ENCODE measurements around the gene NFYA. TPM values are rescaled to one million over a fixed set of nuclear protein-coding genes. Genes with fewer than 3 reads are reported as not detected.
A peak's percentile ranks its signal among the peaks of the same experiment; 100 is the strongest.

The NFYA gene
- total RNA-seq, 1 donor from 2014 or later: 12.6 TPM

DNA sequence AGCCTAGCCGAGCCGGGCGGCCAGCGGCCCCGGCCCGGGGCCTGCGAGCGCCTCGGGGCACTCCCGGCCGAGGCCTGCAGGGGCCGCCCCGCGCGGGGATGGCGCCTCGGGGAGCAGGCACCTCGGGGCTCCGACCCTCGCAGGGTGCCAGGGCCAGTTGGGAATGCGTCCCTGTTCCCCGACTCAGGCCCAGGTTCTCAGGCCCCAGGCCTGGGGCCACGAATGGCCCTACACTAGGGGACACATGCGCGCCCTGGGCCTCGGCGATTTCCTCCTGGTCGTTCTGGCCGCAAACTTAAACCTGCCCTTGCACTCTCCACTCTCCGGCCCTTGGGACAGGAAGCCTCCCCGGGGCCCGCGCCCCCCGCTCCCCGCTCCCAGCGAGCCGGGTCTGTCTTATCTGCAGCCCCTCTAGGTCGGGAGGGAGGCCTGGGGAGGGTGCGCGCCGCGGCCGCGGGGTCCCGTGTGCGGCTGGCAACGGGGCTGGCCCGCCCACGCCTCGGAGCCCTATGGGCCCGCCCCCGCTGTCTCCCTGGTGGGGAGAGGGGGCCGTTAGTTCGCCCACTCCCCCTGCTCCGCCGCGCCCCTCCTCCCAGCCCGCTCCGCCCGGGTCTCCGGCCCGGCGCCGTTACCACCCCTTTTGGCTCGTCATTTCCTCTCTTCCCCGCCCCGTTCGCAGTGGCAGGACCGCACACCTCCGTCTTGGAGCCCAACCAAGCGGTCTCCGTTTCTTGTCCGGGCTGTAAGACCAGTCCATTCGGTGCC is 611 bp downstream of the NFYA start:
- peak; percentile 62 to 91 for DNase-seq (ENCODE audit: low read depth in 2 of 2)

DNA sequence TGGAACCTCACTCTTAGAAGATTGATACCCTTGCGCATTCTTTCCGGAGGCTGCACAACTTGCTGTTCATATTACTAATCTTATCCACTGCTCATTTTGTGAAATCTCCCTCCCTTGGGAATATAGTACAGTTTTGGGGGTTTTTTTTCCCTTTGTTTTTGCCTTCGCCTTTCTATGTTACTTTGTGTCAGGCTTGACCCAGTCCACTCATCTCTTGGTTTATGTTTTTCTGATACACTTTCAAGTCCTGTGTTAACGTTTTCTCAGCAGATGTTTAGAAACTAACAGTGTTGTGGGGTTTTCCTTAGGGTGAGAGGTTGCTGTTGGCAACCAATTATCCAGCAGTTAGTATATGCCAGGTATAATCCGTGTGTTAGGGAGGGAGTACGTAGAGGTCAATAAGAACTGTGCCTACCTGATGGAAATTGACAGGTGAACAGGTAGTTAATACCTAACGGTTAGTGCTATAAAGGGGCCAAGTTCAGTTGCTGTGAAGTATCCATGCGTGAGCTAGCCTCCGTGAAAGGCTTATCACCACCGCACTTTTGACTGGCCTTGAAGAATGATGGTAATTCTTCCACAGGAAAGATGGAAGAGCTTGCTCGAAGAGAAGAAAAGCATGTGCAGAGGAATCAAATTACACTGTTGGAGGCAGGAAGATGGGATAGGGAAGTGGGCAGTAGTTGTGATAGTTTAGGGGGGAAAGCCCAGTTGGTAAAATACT is 1.4 kb downstream of the NFYA start:
- DNase-seq (ENCODE audit: low read depth in 2 of 2): peak in 1 of 2 donors; percentile 24

- DNase-seq (ENCODE audit: low read depth in 2 of 2): no peak
These were observed 2.1 kb downstream of the NFYA start for GRCh38 chr6:41074692-41075436.

DNA sequence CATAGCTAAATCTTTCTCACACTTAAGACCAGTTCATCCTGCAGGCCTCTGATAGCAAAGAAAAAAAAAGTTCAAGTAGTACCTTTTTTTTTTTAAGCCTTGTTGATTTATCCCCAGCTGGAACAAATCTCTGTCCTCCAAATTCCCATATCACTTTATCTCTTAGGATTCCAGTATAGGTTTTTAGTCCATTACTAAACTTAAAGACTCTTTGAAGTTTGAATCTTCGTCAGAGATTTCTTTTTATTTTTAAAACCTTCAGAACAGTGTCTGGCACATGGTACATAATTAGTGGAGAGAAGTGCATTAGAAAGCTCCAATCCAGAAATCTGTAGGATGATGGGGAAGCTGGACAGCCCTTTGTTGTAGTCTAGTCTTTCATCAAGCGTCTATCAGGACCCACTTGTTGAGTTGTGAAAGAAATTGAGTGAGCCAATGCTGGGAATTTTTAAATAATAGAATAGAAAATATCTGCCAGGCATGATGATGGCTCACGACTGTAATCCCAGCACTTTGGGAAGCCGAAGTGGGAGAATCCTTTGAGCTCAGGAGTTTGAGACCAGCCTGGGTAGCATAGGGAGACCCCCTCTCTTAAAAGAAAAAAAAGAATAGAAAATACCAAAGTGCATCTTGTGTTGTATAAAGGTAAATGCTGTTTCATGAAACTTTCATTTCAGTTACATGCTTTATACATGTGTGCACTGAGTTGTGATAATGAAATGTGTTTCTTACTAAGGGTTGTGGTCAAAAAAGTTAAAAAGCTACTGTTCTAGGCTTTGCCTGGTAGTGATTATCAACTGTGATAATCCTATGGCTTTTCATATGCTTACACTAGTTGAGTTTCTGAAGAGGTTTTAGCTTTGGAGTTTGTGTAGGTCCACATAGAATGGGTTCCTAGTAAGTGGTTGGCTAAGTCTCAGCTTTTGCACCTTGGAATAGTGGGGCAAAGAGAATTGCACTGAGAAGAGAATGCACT is 3.2 kb downstream of the NFYA start:
- DNase-seq (ENCODE audit: low read depth in 2 of 2): no peak

- no peak for DNase-seq (ENCODE audit: low read depth in 2 of 2)
These were observed 4.8 kb downstream of the NFYA start for GRCh38 chr6:41077536-41077935.

- no peak for DNase-seq (ENCODE audit: low read depth in 2 of 2)
These were observed 5.3 kb downstream of the NFYA start for GRCh38 chr6:41078101-41078500.

- DNase-seq (ENCODE audit: low read depth in 2 of 2): no peak
These were observed 6.3 kb downstream of the NFYA start for GRCh38 chr6:41079080-41079479.

DNA sequence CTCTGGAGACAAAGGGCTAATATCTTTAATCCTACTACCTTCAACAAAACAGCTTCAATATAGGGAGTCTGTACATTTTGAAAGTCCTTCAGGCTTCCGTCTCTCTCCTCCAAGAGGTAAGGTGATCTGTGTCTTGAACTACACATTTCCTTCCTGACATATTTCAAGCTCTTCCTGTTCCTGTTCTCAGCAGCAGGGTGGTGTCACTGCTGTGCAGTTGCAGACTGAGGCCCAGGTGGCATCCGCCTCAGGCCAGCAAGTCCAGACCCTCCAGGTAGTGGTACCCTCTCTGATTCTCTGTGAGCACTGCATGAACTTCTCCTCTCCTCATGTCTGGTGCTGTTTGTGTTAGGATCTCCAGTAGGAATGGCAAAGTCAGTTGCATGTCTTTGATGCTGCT is 7.8 kb downstream of the NFYA start:
- no peak for DNase-seq (ENCODE audit: low read depth in 2 of 2)

DNA sequence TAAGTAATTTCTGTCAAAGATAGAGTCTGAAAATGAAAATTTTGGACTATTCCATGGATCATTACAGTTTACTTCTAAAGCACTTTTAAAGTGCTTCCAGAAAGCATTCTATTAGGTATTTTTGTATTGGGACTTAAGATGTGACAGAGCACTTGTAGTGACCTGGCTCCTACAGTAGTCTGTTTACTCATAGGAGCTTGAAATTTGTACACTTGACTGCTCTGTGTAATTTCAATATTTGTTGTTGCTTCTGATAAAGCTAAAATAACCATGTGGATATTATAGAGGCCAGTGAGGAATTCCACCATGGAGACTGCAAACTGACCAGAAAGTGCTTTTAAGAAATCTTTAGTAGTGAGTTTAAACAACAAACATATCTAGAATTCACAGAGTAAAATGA is 10.3 kb downstream of the NFYA start:
- DNase-seq (ENCODE audit: low read depth in 2 of 2): no peak

DNA sequence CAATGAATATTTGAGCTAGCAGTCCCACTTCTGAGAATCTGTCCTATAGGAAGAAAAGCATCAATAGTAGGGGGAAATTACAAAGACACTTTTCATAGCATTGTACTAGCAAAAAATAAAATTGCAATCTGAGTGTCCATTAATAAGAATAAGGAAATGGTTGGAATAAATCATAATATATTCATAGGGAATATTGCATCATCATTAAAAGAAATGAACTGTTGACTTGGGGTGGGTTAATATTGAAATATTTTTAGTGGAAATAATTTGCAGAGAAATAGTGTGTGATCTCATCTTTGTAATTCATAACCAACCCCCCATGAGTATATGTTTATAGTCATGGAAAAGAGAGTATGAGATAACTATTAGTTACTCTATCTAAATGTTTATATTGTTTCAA is 12.4 kb downstream of the NFYA start:
- no peak for DNase-seq (ENCODE audit: low read depth in 2 of 2)

DNA sequence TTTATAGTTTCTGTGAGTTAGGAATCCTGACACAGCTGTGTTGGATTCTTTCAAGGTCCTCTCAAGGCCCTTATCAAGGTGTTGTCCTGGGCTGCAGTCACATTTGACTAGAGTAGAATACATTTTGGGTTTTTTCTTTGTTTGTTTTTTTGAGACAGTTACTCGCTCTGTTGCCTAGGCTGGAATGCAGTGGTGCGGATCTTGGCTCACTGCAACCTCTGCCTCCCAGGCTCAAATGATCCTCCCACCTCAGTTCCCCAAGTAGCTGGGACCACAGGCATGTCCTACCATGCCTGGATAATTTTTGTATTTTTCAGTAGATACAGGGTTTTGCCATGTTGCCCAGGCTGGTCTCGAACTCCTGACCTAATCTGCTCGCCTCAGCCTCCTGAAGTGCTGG is 15.7 kb downstream of the NFYA start:
- no peak for DNase-seq (ENCODE audit: low read depth in 2 of 2)

- DNase-seq (ENCODE audit: low read depth in 2 of 2): no peak
These were observed 18.3 kb downstream of the NFYA start for GRCh38 chr6:41090841-41091761.

DNA sequence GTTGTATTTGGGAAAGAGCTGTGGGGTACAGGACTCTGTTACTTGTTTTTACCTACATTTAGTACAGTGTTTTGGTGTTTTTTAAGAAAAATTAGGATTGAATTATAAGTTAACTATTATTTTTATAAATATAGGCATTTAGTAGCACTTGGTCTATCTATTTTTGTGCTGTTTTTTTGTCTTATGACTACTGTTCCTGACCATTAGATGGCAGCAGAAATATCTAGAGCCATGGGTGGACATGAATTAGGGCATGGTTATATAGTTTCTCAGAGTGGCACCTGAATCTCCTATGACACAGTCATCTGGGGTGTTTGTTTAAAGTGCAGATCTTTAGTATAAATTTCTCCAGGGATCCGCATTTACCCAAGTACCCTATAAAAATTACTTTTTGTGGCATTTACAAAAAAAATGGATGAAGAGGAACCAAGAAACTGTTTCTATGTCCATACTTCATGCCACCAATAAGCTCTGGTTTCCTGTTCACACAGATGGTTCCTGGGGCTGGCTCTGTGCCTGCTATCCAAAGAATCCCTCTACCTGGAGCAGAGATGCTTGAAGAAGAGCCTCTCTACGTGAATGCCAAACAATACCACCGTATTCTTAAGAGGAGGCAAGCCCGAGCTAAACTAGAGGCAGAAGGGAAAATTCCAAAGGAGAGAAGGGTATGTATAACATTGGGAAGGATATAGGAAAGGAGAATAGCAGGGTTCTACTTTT is 19.8 kb downstream of the NFYA start:
- peak in 1 of 2 donors; percentile 53 for DNase-seq (ENCODE audit: low read depth in 2 of 2)

DNA sequence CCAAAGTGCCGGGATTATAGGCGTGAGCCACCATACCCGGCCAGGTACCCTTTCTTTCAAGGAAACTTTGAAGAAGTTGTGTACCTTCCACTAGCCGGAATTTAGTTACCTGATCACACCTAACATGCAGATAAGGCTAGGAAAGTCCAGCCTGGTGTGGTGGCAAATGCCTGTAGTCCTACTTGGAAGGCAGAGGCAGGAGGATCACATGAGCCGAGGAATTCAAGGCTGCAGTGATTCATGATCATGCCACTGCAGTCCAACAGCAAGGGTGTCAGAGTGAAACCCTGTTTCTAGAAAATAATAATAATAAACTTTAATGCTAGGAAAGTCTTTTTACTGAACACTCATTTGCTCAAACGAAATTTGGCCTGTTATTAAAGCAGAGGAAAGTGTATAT is 21.0 kb downstream of the NFYA start:
- no peak for DNase-seq (ENCODE audit: low read depth in 2 of 2)

- peak in 1 of 2 donors; percentile 76 for DNase-seq (ENCODE audit: low read depth in 2 of 2)
These were observed 24.8 kb downstream of the NFYA start for GRCh38 chr6:41097467-41098090.

- peak in 1 of 2 donors; percentile 62 for DNase-seq (ENCODE audit: low read depth in 2 of 2)
These were observed 25.6 kb downstream of the NFYA start for GRCh38 chr6:41098366-41098765.

GRCh38 chr6:41100871-41101287 is 28.1 kb downstream of the NFYA start:
- DNase-seq (ENCODE audit: low read depth in 2 of 2): no peak

GRCh38 chr6:41103847-41104246 is 31.1 kb downstream of the NFYA start:
- no peak for DNase-seq (ENCODE audit: low read depth in 2 of 2)

DNA sequence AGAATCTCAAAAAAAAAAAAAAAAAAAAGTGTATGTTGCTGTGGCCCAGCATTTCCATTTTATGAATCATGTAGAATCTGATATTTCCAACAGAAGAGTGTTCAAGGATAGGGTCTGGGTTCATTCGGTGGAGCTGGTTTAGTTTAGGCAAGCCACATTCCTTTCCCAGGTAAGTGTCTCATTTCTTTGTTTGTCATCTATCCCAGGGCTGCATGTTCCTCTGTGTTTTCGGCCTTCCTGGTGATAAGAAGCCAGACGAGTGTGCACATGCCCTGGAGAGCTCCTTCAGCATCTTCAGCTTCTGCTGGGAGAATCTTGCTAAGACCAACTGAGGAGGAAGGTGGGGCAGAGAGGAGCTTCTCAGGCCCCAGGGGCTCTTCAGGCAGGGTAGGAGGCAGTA is 38.2 kb downstream of the NFYA start:
- no peak for DNase-seq (ENCODE audit: low read depth in 2 of 2)
